ENCODE measurements around the gene RPS6KA1.
"Not testable (repeated sequence)": the region's sequence is repeated elsewhere in the genome, so short reads cannot be mapped to it uniquely, and the experiment has no call there.

The RPS6KA1 gene

DNA sequence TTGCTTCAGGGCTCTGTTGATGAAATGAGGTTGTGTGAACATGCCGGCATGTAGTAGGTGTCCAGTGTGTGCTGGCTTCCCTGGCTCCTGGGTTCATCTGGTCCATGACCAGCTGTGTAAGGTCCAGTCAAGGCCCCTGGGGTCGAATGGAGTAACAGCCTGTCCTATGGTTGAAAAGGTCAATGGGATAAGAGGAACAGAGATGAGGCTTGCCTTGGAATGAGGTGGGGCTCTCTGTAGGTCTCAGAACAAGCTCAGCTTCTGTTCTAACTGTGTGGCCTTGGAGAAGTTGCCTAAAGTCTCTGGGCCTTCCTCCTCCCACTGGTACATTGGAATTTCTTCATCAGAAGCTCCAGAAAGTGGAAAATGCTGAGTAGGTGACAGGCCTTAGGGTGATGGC, 26.6 kb downstream of the RPS6KA1 start:
- no peak for DNase-seq

DNA sequence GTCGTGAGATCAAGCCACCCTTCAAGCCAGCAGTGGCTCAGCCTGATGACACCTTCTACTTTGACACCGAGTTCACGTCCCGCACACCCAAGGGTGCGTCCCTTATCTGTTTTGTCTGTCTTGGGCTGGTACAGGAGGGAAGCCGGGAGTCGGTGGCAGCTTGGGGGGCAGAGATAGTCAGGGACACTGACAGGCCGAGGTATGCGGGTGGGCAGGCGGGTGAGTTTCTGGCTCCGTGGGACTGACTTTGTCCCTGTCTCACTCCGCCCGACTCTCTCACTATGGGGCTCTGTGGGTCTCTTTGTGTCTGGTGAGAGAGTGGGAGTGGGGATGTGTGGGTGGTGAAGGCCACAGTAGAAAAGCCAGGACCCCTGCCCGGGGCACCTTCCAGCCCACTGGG, 27.4 kb downstream of the RPS6KA1 start:
- DNase-seq, result peak; percentile 53

DNA sequence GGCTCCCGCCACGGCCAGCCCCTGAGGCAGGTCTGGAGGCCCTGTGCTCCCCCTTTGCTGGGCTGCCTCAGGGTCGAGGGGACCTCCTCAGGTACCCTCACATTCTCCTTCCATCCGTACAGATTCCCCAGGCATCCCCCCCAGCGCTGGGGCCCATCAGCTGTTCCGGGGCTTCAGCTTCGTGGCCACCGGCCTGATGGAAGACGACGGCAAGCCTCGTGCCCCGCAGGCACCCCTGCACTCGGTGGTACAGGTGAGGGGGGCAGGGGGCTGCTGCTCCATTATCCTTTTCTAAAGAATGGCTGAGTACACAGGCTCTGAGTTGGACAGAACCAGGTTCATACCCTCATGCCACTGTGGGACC, 29.1 kb downstream of the RPS6KA1 start:
- DNase-seq, result no peak

DNA sequence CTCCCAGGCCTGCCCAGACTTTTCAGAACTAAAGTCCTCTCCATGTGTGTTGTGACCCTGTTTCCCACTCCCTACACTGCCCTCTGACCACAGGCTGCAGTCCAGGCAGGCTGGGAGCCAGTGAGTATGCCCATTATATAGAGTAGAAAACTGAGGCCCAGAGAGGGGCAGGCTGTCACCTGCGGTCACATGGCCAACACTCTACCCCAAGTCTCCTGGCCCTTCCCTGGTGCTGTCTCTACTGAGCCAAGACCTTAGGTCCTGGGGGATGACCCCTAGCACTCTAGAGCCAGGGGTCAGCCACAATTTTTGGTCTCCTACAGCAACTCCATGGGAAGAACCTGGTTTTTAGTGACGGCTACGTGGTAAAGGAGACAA, 30.8 kb downstream of the RPS6KA1 start:
- DNase-seq, result no peak

DNA sequence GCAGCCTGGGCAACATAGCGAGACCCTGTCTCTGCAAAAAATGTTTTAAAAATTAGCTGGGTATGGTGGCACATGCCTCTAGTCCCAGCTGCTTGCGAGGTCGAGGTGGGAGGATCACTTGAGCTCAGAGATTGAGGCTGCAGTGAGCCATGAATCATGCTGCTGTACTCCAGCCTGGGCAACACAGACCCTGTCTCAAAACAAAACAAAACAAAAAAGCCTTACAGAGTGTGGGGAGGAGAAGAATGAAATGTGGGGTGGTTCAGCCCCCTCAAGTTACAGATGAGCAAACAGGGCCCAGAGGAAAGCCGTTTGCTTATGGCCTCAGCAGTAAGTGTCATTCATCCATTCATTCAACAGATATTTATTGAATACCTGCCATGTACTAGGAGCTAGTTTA, 40.7 kb downstream of the RPS6KA1 start:
- no peak for DNase-seq

DNA sequence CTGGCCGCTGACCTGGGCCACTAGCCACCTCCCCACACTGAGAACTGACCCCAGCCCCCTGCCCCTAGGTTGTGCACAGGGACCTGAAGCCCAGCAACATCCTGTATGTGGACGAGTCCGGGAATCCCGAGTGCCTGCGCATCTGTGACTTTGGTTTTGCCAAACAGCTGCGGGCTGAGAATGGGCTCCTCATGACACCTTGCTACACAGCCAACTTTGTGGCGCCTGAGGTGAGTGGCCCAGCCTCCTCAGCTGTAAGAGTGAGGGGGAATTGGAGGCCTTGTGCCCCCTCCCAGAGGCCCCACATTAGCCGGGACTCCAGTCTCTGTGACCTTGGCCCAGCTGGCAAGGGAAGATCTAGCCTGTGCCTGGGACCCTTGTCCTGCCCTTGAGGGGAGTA, 41.8 kb downstream of the RPS6KA1 start:
- no peak for DNase-seq

DNA sequence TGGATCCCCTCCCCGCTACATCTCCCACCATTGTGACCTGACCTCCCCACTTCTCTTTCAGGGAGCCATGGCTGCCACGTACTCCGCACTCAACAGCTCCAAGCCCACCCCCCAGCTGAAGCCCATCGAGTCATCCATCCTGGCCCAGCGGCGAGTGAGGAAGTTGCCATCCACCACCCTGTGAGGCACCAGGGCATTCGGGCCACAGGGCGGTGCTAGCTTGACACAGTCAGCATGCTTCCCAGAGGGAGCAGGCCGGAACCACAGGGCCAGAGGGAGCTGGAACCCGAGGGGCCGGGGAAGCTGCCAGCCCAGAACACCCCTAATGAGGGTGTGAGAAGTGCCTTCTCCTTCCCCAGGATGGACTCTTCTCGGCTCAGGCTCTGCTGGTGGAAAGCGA, 44.5 kb downstream of the RPS6KA1 start:
- no peak for DNase-seq

DNA sequence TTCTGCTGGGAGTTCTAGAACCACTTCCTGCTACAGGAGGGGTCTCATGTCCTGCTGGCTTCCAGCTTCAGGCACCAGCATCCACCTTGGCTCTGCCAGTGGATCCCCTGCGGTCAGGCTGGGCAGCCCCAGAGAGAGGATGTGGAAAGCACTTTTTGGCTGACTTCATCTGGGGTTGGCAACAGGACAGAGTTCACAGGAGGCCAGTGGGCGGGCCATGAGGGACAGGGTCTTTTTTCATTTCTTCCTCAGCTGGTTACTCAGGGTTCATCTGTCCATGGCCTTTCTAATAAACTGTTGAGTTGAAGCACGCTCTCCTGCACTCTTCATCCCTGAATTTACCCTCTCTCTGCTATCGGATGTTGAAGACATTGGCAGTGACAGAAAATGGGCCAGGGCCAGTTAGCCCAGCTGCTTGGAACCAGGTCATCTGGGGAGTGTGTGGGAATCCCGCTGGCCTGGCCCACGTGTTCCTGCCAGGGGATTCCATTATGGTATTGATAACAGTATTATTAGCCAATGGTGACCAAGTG, 45.2 kb downstream of the RPS6KA1 start:
- no peak for DNase-seq

DNA sequence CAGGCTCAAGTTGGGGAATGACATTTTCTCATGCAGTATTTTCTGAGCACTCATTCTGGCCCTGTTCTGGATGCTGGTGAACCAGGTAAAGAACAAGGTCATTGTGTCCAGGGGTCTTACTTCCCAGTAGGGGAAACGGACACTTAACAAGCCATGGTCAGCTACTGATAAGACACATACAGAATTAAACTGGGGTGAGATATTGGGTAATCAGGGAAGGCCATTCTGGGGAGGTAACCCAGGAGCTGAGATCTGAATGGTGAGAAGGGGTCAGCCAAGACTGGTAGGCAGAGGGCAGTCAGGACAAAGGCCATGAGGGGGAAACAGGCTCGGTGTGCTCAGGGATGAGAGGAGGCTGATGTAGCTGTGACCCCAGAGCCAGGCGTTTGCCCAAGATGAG, 45.8 kb downstream of the RPS6KA1 start:
- no peak for DNase-seq

DNA sequence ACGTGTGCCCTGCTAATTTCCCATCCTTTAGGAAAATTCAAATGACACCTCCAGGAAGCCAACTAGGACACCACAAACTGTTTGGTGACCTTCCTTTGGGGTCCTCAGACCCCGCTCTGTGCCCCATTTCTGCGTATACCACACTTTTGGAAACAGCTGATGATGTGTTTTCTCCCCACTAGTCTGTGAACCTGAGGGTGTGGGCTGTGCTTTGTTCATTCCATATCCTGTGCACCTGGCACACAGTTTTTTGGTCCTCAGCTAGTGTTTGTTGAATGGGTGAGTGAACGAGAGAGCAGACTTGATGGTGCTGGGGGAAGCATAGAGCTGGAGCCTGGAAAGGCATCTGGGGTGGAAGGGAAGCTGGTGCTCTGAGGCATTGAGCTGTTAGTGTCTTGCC, 48.6 kb downstream of the RPS6KA1 start:
- no peak for DNase-seq

DNA sequence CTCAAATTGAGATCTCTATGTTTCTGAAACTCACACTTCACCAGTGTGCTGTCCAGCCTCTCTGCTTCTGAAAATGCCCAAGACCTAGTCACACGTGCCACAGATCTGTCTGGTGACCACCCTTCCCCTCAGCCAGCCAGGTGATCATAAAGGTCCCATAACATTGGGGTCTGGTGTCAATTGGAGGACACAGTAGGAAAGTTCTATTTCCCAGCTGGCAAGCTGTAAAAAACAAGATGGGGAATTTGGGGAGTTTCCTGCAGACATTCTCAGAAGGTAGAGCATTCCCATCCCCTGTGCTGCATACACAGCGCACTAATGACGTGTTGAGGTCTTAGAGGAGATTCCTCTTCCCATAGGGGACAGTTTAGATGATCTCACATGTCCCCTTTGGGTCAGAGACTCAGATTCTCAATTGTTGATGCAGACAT, 50.1 kb downstream of the RPS6KA1 start:
- no peak for DNase-seq

DNA sequence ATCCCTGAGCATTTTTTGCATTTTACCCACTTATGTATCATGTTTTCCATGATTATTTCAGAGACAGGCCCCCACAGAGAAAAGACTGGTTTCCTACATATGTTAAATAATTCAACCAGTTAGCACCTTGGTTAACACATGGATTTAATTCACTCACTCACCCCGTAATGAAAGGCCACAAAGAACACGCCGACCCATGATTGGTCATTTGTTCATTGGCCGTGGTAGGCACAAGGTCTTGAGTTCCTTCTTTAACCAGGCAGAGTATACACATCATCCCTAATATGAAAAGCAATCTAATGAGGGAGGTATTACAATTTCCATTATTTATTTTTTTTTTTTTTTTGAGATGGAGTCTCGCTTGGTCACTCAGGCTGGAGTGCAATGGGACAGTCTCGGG, 50.6 kb downstream of the RPS6KA1 start:
- DNase-seq, result no peak

DNA sequence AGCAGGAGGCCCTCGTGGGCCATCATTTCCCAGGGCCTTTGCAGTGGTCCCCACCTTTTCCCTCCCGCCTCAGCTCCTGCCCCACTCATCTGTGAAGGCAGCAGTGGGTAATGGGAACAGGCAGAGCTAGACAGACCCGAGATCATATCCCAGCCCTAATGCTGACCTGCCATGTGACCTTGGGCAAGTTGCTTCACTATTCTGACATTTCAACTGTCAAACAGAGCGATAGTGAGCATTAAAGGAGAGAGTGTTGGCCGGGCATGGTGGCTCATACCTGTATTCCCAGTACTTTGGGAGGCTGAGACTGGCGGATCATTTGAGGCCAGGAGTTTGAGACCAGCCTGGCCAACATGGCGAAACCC, 51.7 kb downstream of the RPS6KA1 start:
- DNase-seq, result no peak

DNA sequence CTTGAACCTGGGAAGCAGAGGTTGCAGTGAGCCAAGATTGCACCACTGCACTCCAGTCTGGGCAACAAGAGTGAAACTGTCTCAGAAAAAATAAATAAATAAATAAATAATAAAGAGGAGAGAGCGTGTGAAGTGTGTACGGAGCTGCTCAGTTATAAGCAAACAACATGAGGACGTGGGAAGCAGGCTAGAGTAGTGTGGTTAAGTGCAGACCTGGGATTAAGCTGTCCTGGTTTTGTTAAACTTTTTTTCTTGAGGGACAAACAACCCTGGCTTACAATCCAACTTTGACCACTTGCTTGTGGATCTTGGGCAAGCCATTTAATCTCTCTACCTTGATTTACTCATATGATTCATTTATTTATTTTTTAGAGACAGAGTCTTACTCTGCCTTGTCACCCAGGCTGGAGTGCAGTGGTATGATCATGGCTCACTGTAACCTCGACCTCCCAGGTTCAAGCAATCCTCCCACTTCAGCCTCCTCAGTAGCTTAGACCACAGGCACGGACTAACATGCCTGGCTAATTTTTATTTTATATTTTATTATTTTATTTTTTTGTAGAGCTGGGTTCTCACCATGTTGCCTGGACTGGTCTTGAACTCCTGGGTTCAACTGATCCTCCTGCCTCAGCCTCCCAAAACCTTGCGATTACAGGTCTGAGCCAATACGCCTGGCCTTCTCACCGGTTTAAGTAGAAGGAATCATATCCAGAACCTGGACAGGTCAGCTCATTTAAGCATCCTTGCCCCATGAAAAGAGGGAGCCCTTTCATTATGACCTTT, 52.7 kb downstream of the RPS6KA1 start:
- no peak for DNase-seq

DNA sequence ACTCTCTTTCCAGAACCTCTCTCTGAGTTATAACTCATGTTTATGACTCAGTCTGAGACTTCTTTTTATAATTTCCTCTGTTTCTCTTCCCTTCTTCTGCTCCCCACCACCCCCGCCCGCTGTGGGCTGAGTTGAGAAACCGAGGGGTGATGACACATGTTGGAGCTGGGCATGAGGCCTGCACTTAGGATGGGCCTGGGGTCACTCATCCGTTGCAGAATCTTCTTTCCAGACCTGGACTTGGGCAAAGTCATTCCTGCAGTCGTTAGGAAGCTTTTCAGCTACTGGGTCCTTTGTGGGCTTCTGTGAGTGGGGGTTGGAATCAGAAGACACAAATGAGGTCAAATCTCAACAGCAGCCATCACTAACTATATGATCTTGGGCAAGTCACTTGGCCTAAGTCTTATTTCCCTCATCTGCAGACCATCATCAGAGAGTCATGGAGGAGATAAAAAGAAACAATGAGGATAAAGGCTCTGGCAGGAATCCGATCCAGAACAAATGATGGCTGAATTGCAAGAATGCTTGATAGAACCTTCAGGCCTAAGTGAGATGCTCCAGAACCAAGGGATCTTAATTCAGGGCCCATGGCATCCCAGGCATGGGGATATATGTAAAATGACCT, 53.4 kb downstream of the RPS6KA1 start:
- DNase-seq, result no peak

DNA sequence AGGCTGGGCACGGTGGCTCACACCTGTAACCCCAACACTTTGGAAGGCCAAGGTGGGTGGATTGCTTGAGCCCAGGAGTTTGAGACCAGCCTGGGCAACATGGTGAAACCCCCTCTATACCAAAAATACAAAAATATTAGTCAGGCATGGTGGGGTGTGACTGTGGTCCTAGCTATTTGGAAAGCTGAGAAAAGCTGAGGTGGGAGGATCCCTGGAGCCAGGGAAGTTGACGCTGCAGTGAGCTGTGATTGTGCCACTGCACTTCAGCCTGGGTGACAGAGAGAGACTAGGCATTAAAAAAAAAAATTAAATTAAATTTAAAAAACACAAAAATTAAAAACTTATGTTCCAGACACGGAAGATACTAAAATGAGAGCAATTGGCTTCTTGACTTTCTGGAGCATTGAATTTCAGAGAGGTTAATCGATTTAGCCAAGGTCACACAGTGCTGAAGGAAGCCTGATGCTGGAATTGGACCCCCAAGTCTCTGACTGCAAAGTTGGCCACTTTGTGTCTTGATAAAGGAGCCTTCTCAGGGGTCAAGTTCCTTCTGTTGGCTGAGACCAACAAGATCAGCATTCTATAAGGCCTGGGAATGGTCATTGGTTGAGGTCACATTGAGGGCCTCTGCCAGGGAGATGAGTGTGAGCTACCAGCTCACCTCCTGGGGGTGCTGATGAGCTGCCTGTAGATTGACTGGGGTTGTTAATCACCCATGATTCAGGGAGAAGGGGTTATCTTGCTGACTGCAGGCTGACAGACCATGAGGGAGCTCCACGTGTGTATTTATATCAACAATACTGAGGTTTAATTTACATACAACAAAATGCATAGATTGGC, 54.3 kb downstream of the RPS6KA1 start:
- DNase-seq, result peak; percentile 89

DNA sequence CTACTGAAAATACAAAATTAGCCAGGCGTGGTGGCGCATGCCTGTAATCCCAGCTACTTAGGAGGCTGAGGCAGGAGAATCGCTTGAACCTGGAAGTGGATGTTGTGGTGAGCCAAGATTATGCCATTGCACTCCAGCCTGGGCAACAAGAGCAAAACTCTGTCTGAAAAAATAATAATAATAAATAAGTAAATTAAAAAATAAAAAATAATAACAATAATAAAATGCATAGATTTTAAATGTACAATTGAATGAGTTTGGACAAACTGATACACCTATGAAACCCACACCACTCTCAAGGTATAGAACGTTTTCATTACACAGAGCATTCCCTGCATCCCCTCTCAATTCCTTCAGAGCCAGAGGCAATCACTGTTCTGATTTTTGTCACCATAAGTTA, 55.0 kb downstream of the RPS6KA1 start:
- not testable (repeated sequence) for DNase-seq

DNA sequence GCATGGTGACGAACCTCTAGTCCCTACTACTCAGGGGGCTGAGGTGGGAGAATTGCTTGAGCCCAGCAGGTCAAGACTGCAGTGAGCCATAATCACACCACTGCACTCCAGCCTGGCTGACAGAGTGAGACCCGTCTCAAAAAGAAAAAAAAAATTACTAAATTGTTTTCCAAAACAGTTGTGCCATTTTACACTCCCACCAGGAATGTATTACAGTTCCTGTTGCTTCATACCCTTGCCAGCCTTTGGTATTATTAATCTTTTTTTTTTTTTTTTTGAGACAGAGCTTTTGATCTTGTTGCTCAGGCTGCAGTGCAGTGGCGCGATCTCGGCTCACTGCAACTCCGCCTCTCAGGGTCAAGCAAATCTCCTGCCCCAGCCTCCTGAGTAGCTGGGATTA, 55.9 kb downstream of the RPS6KA1 start:
- DNase-seq, result no peak

DNA sequence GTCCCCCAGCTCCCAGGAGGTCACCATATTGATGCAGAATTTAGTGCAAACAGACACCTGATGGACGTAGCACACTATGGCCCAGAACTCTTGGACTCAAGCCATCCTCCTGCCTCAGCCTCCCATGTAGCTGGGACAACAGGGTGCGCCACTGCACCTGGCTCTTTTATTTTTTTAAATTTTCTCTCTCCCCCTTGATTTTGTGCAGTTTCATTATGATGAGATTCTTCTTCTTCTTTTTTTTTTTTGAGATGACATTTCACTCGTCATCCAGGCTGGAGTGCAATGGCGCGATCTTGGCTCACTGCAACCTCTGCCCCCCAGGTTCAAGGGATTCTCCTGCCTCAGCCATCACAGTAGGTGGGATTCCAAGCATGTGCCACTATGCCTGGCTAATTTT, 63.8 kb downstream of the RPS6KA1 start:
- no peak for DNase-seq

DNA sequence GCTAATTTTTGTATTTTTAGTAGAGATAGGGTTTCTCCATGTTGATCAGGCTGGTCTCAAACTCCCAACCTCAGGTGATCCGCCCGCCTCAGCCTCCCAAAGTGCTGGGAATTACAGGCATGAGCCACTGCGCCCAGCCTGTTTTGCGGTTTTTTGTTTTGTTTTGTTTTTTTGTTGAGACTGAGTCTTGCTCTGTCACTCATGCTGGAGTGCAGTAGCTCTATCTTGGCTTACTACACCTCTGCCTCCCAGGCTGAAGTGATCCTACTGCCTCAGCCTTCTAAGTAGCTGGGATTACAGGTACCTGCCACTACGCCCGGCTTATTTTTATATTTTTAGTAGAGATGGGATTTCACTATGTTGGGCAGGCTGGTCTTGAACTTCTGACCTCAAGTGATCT, 65.0 kb downstream of the RPS6KA1 start:
- not testable (repeated sequence) for DNase-seq

DNA sequence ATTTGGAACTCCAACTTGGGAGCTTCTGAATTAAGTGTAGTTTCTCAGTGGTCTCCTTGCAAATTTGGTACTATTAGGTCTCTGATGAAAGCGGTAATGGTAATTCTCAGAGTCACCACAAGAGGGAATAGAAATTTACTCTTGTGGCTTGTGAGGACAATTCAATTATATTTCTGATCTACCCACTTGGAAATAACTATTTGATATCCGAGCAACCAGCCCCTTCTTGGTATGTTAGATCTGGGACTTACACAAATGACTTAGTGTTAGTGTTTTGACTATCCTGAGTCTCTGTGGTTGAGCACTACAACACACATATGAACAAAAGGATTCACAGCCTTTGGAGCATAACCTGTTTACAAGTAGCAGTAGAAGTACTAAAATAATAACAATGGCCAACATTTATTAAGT, 68.1 kb downstream of the RPS6KA1 start:
- DNase-seq, result peak; percentile 85

DNA sequence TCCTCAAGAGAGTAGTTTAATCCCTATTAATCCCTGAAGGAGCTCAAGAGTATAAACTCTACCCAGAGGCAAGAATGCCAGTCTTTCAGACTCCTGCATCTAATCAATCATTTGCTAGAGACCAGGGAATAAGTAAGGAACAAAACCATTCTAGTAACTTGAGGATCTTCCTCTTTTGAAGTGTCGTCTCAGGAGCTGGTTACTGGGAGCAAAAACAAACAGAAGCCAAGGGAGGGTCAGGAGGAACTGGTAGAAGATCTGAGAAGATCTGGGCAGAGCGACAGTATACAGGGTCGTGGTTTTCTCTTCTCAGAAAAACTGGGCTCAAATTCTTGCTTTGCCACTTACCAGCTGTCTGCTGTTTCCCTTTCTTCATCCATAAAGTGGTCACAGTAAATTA, 69.3 kb downstream of the RPS6KA1 start:
- DNase-seq, result peak; percentile 47

DNA sequence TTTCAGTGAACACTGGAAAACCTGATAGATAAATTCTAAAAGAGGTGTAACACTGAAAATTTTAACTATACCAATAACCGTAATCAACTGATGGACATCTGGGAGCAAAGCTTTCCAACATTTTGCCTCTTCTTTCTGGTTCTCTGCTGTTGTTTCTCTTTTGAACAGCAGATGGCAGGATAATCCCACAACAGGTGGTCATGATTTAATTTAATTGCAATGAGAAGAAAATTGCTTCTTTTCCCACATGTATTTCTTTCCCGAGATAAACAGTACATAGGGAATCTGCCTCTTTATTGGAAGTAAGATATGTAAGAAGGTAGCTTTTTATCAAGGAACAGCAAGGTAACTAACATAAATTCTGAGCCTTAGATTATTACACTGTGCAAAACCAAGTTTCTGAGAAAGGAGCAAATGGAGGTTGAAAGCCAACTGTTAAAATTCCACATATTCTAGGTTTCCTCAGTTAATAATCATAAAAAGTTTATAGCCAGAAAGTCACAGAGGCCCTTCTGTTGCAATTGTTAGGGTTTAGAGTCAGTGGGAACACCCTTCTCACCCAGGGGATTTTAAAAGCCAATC, 72.9 kb downstream of the RPS6KA1 start:
- peak; percentile 85 for DNase-seq

Data from hematopoietic multipotent progenitor cell treated with erythropoietin and hydrocortisone succinate and interleukin-3 and kit ligand, for 6 days (in vitro differentiated cells).